AG10803 (cell line): ENCODE results near the gene STK39.

ENCODE experiments used
- DNase-seq: peaks from one replicate; pipeline ENCODE4 v3.0.0; 2010; ENCODE audit warnings: low read depth
- H3K4me3 ChIP-seq: 2 replicates; pipeline ENCODE4 v1.5.1; 2011; ENCODE audit warnings: mild to moderate bottlenecking, low read length, control low read depth
- TF ChIP-seq, protein P1 (sequence below): conservative IDR thresholded peaks from 2 replicates; pipeline ENCODE4 v1.5.1; 2011; ENCODE audit warnings: mild to moderate bottlenecking, low read length, control low read depth, inconsistent platforms

Gene STK39

DNA sequence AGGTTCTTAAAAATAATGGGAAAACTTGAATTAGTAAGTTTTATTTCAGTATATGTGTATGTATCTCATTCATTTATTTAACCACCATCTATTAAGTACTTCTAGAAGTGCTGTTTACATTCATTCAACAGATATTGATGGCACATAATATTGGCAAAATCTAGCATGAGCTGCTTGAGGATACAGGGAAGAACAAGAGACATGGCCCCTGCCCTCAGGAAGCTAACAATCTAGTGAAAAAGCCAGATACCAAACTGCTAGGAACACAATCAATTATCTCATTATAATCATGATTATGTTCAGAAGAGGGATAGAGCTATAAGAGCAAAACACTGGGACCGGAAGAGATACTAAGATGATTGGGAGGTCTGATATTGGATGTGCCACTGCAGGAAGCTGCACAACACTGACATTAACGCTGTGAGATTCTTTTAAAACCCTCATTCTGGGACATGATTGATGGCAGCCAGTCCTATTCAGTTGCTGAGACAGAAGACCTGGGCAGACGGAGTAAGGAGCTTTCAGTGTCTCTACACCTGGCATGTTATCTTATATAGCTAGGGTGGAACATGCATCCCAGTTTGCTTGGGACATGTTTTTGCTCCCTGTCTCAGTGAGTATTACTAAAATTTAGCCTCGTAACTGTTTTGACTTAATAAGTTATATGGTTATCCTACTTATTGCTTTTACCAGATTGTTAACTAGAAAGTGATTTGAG, 314.1 kb downstream of the STK39 start:
- TF ChIP-seq, protein P1, sequence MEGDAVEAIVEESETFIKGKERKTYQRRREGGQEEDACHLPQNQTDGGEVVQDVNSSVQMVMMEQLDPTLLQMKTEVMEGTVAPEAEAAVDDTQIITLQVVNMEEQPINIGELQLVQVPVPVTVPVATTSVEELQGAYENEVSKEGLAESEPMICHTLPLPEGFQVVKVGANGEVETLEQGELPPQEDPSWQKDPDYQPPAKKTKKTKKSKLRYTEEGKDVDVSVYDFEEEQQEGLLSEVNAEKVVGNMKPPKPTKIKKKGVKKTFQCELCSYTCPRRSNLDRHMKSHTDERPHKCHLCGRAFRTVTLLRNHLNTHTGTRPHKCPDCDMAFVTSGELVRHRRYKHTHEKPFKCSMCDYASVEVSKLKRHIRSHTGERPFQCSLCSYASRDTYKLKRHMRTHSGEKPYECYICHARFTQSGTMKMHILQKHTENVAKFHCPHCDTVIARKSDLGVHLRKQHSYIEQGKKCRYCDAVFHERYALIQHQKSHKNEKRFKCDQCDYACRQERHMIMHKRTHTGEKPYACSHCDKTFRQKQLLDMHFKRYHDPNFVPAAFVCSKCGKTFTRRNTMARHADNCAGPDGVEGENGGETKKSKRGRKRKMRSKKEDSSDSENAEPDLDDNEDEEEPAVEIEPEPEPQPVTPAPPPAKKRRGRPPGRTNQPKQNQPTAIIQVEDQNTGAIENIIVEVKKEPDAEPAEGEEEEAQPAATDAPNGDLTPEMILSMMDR: no peak
- no peak overlapping the region for H3K4me3 ChIP-seq
- no peak for DNase-seq

DNA sequence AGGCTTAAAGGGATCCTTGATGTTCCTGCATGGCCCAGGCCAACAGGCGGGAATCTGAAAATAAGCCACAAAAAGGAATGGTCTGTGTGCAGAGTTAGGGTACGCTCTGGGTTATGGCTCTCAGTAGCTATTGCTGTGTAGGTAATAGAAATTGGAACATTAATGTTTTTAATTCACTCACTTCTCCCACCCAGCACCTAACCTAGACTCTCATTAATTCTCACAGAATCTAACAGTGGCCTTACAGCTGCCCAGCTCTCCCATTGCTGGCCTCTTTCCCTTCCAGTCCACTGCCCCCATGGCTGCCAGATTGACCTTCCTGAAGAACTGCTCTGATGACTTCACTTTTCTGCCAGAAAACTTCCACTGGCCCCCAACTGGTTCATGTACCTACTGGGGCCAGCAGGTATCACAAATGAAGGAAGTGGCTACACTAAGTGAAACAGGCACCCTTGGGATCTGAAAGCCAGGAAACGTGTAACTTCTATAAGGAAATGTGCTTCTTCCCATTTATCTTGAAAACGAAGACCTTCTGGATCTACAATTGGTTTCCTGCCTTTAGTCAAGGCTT, 315.2 kb downstream of the STK39 start:
- H3K4me3 ChIP-seq: no peak overlapping the region

DNA sequence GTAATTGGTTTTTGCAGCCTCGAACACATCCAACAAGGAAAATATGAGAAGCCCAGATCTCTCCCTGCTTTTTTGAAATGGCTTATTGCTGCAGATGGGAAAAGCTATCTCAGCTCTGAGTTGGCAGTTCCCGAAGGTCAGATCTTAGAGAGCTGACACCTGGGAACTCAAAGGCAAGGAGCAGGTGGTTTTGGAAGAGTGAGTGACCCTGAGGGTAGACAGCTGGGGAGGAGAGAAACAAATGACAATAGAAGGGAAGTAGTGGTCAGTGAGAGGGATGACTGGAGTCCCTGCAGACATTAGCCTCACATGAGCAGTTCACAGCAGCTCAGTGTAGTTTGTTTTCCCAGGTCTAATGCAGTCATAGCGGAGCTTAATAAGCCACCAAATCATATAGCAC, 317.9 kb downstream of the STK39 start:
- no peak for DNase-seq
- TF ChIP-seq, protein P1: no peak
- no peak overlapping the region for H3K4me3 ChIP-seq

More for the DNA sequence above, 315.2 kb downstream of the STK39 start:
- TF ChIP-seq, protein P1: no peak
- DNase-seq: no peak

DNA sequence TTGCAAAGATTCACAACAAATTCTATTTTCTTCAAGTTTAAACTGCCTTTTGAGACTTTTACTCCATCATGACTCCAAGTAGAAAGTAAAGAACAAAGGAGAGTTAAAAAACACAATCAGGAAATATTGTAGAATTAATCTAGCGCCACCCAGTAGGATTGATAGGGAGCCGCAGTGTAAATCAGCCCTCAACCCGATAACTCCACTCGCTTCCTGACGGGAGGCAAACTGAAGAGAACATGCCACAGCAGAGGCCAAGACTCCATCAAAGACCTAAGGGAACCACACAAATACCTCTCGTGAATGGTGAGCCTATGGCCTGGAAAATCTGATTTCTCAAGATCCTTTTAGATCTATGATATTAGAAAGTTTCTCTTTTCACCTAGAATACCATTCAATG, 319.0 kb downstream of the STK39 start:
- TF ChIP-seq, protein P1: no peak
- no peak for DNase-seq

DNA sequence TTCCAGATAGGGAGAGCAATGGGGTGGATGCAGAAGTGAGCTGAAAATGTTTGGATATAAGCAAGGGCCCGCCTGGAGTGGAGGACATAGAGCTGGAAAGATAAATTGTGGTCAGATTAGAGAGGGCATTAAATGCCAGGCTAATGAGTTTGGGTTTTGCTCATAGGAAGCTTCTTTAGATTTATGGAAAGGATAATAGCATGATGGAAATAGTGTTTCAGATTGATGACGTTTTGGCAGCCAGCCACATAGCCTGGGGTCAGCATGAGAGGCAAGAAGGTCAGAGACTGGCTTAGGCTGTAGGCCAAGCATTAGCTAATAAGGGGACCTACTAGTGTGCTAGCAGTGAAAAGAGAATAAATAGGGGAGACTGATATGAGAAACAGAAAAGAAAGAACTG, 321.6 kb downstream of the STK39 start:
- TF ChIP-seq, protein P1: no peak
- no peak for DNase-seq
- no peak overlapping the region for H3K4me3 ChIP-seq

More for the DNA sequence above, 319.0 kb downstream of the STK39 start:
- no peak overlapping the region for H3K4me3 ChIP-seq

DNA sequence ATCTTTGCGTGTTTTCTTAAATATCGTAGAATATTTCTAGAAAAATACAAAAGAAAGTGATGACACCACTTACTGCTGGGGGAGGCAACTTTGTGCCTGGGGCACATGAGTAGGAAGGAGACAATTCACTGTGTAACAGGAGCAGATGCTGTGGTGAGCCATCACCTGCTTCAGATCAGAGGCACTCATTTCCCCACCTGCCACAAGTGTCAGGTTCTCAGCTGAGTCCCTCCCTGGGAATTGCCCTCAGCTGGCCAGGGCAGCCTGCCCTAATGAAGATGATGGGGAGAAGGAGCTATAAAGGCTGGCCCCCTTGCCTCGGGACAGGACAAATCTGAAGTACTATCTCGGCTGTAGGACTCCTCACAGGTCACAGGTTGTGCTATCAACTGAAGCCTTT, 322.8 kb downstream of the STK39 start:
- no peak overlapping the region for H3K4me3 ChIP-seq
- no peak for DNase-seq

More for the DNA sequence above, 322.8 kb downstream of the STK39 start:
- TF ChIP-seq, protein P1: no peak
